Eye (tissue), 1 donor: ENCODE data around the gene EXOC4.
"Not testable (repeated sequence)": the region's sequence is repeated elsewhere in the genome, so short reads cannot be mapped to it uniquely, and the experiment has no call there.

Source experiments
- DNase-seq: peaks from one replicate; pipeline ENCODE4 v3.0.0-alpha.2; 2015

Gene EXOC4

GRCh38 chr7:133252858-133253518 is at the start of gene EXOC4:
TSS of gene EXOC4 (plus strand) at chr7:133253078.
- peak; percentile 100 for DNase-seq

- DNase-seq = no peak
These were observed 49.4 kb upstream of the EXOC4 start for GRCh38 chr7:133203490-133203889.

- no peak for DNase-seq
These were observed 45.2 kb upstream of the EXOC4 start for GRCh38 chr7:133207687-133208086.

- not testable (repeated sequence) for DNase-seq
These were observed 42.1 kb upstream of the EXOC4 start for GRCh38 chr7:133210817-133211216.

- not testable (repeated sequence) for DNase-seq
These were observed 39.1 kb upstream of the EXOC4 start for GRCh38 chr7:133213772-133214171.

- no peak for DNase-seq
These were observed 35.1 kb upstream of the EXOC4 start for GRCh38 chr7:133217773-133218172.

- peak; percentile 82 for DNase-seq
These were observed 22.2 kb upstream of the EXOC4 start for GRCh38 chr7:133230591-133231194.

GRCh38 chr7:133233142-133233541 is 19.7 kb upstream of the EXOC4 start:
- DNase-seq = no peak

GRCh38 chr7:133234961-133235875 is 17.7 kb upstream of the EXOC4 start:
- no peak for DNase-seq

- no peak for DNase-seq
These were observed 15.3 kb upstream of the EXOC4 start for GRCh38 chr7:133237545-133237944.

- DNase-seq = no peak
These were observed 12.6 kb upstream of the EXOC4 start for GRCh38 chr7:133240302-133240701.

GRCh38 chr7:133246558-133246957 is 6.3 kb upstream of the EXOC4 start:
- DNase-seq = no peak

GRCh38 chr7:133248901-133249300 is 4.0 kb upstream of the EXOC4 start:
- DNase-seq = no peak

- DNase-seq = no peak
These were observed 396 bp upstream of the EXOC4 start for GRCh38 chr7:133252506-133252857.

GRCh38 chr7:133253519-133253875 is 619 bp downstream of the EXOC4 start:
- peak; percentile 59 for DNase-seq

- no peak for DNase-seq
These were observed 2.6 kb downstream of the EXOC4 start for GRCh38 chr7:133255486-133255885.

- no peak for DNase-seq
These were observed 5.3 kb downstream of the EXOC4 start for GRCh38 chr7:133258174-133258573.

- DNase-seq = no peak
These were observed 12.9 kb downstream of the EXOC4 start for GRCh38 chr7:133265821-133266220.

- no peak for DNase-seq
These were observed 15.5 kb downstream of the EXOC4 start for GRCh38 chr7:133268355-133268754.

GRCh38 chr7:133272336-133272735 is 19.5 kb downstream of the EXOC4 start:
- no peak for DNase-seq

- DNase-seq = no peak
These were observed 20.3 kb downstream of the EXOC4 start for GRCh38 chr7:133273227-133273626.

- no peak for DNase-seq
These were observed 21.4 kb downstream of the EXOC4 start for GRCh38 chr7:133274265-133274664.

- no peak for DNase-seq
These were observed 22.1 kb downstream of the EXOC4 start for GRCh38 chr7:133275008-133275407.
